HG03066 (cell line): ENCODE data around the gene VPS16.
"Not testable (repeated sequence)": the region's sequence is repeated elsewhere in the genome, so short reads cannot be mapped to it uniquely, and the experiment has no call there.

Experiments used
- ATAC-seq: cut with Tn5 transposase; IDR thresholded peaks from one replicate; pipeline ENCODE4 v1.9.1; 2021; ENCODE audit warnings: low read depth; ENCODE audit not compliant: unreplicated experiment

The VPS16 gene

GRCh38 chr20:2806351-2806701, 34.2 kb upstream of the VPS16 start:
- no peak for ATAC-seq

- no peak for ATAC-seq
Measured at GRCh38 chr20:2807019-2807418, 33.5 kb upstream of the VPS16 start.

GRCh38 chr20:2807929-2808328, 32.6 kb upstream of the VPS16 start:
- ATAC-seq: not testable (repeated sequence)

GRCh38 chr20:2809690-2810089, 30.9 kb upstream of the VPS16 start:
- no peak for ATAC-seq

- no peak for ATAC-seq
Measured at GRCh38 chr20:2812189-2812588, 28.4 kb upstream of the VPS16 start.

- no peak for ATAC-seq
Measured at GRCh38 chr20:2814076-2814475, 26.5 kb upstream of the VPS16 start.

GRCh38 chr20:2814587-2815051, 25.9 kb upstream of the VPS16 start, which contains the start of gene C20orf141:
Gene C20orf141, plus strand, starts transcription at chr20:2814987. Its CDS starts 198 bp downstream, at chr20:2815185.
- ATAC-seq: no peak

- no peak for ATAC-seq
Measured at GRCh38 chr20:2815242-2815900, 25.2 kb upstream of the VPS16 start.

GRCh38 chr20:2816030-2816582, 24.4 kb upstream of the VPS16 start, which contains the start of gene TMEM239:
Gene TMEM239, plus strand, starts transcription at chr20:2816364. Its CDS starts 191 bp downstream, at chr20:2816555.
- ATAC-seq: no peak

- no peak for ATAC-seq
Measured at GRCh38 chr20:2816583-2817340, 23.8 kb upstream of the VPS16 start.

- no peak for ATAC-seq
Measured at GRCh38 chr20:2817341-2817726, 23.2 kb upstream of the VPS16 start.

GRCh38 chr20:2817891-2818595, 22.5 kb upstream of the VPS16 start:
- no peak for ATAC-seq

GRCh38 chr20:2820084-2820895, 20.3 kb upstream of the VPS16 start:
- no peak for ATAC-seq

GRCh38 chr20:2820896-2821869, 19.4 kb upstream of the VPS16 start:
- ATAC-seq: no peak

- ATAC-seq: no peak
Measured at GRCh38 chr20:2822073-2822472, 18.5 kb upstream of the VPS16 start.

- no peak for ATAC-seq
Measured at GRCh38 chr20:2825761-2826160, 14.8 kb upstream of the VPS16 start.

GRCh38 chr20:2826655-2827054, 13.9 kb upstream of the VPS16 start:
- ATAC-seq: no peak

GRCh38 chr20:2829376-2829775, 11.2 kb upstream of the VPS16 start:
- no peak for ATAC-seq

GRCh38 chr20:2831206-2831605, 9.3 kb upstream of the VPS16 start:
- ATAC-seq: not testable (repeated sequence)
